NT2/D1 (cell line): ENCODE results near the gene ZNF385C.
"Not testable (repeated sequence)": the region's sequence is repeated elsewhere in the genome, so short reads cannot be mapped to it uniquely, and the experiment has no call there.

Source experiments
- DNase-seq: peaks from one replicate; pipeline ENCODE4 v3.0.0-alpha.2; 2011; ENCODE audit warnings: low read depth, low spot score
- H3K27me3 ChIP-seq: 2 replicates; pipeline ENCODE4 v1.6.0; 2011; ENCODE audit warnings: mild to moderate bottlenecking; ENCODE audit not compliant: insufficient read length, insufficient read depth
- H3K36me3 ChIP-seq: 2 replicates; pipeline ENCODE4 v1.6.1; 2011; ENCODE audit warnings: mild to moderate bottlenecking, low read length, mixed read lengths; ENCODE audit not compliant: insufficient read depth, insufficient read length
- H3K4me1 ChIP-seq: 2 replicates; pipeline ENCODE4 v1.5.1; 2011; ENCODE audit not compliant: insufficient read depth, insufficient read length
- H3K4me3 ChIP-seq: 2 replicates; pipeline ENCODE4 v1.5.1; 2011; ENCODE audit warnings: low read depth; ENCODE audit not compliant: insufficient read length
- H3K9ac ChIP-seq: 2 replicates; pipeline ENCODE4 v1.6.0; 2011; ENCODE audit warnings: low read depth; ENCODE audit not compliant: insufficient read length
- H3K9me3 ChIP-seq: 2 replicates; pipeline ENCODE4 v1.5.1; 2011; ENCODE audit warnings: mild to moderate bottlenecking, low read length; ENCODE audit not compliant: insufficient read depth
- SUZ12 ChIP-seq: IDR thresholded peaks from 2 replicates; pipeline ENCODE4 v1.6.1; 2011; ENCODE audit not compliant: insufficient read length, insufficient read depth; ENCODE audit errors: extremely low read depth
- YY1 ChIP-seq: IDR thresholded peaks from 2 replicates; pipeline ENCODE4 v1.6.1; 2011; ENCODE audit not compliant: insufficient read length, insufficient read depth
- ZNF274 ChIP-seq: IDR thresholded peaks from 2 replicates; pipeline ENCODE4 v1.6.1; 2011; ENCODE audit warnings: mild to moderate bottlenecking, low read depth, low read length

The ZNF385C gene

DNA sequence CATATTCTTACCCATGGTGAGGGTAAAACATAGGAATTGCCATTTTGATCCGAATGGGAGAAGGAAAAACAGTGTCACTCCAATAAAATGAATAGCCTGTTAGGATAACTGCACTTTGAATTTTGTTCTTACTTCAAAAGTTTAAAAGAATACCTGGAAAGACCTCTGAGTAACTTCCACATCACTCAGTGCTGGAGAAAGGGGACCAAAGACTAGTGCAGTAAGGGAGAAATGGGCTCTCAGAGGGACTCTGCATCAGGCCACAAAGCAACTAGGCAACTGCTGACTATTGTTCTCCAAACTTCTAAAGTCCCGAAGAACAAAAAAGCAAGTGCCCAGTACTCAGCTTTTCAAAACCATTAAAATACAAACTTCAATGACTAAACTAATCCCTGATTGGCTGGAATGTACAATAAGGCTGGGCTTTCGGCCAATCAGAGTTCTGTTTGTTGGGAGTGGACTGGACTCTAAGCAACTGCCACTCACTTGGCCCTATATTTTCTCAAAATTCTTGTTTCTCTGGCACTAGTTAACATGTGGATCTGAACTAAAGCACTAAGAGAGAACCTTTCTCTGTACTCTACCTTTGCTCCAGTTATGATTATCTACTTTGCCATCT is 87.3 kb downstream of the ZNF385C start:
- Histone ChIP-seq H3K9me3 (no peaks in the 10 kb centered on the region), H3K36me3 (peaks cover 61% of the 10 kb centered on the region), H3K4me3 (no peak overlapping the region), H3K27me3 (no peaks in the 10 kb centered on the region), H3K4me1 (peaks cover 3% of the 10 kb centered on the region), H3K9ac (no peak overlapping the region)
- TF ChIP-seq YY1, result no peak
- no peak for TF ChIP-seq ZNF274
- TF ChIP-seq SUZ12, result no peak
- DNase-seq, result no peak

DNA sequence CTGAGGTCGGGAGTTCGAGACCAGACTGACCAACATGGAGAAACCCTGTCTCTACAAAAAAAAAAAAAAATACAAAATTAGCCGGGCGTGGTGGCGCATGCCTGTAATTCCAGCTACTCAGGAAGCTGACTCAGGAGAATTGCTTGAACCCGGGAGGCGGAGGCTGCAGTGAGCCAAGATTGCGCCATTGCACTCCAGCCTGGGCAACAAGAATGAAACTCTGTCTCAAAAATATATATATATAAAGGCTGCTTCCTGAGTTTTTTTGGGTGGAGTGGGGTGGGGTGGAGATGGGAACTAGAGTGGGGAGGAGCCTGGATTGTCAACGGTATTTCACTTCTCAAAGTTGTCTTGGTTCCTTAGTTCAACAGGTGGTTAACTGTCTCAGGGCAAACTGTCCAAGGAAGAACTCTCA is 88.0 kb downstream of the ZNF385C start:
- not testable (repeated sequence) for H3K9ac ChIP-seq, H3K27me3 ChIP-seq, DNase-seq, H3K9me3 ChIP-seq, H3K4me3 ChIP-seq, H3K4me1 ChIP-seq
- peaks cover 59% of the 10 kb centered on the region for H3K36me3 ChIP-seq

DNA sequence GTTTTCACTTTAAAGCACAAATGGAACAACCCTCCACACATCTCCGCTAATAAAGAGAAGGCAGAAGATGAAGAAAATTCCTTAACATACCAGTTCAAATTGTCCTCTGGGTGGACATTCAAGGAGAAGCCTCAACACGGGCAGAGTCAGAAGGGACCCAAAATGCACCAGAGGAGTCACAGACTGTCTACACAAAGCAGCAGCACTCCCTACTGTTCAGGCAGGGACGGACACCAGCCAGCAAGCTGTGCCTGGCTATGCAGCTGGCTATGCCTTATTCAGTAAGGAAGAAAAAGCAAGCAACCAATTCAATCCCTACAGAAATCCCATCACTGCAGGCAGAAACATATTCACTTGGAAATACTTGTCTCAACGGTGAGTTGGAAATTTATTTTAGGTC is 89.1 kb downstream of the ZNF385C start:
- Histone ChIP-seq H3K9ac (no peak overlapping the region), H3K36me3 (peaks cover 52% of the 10 kb centered on the region), H3K4me3 (no peak overlapping the region), H3K4me1 (peaks cover 3% of the 10 kb centered on the region), H3K9me3 (no peaks in the 10 kb centered on the region), H3K27me3 (no peaks in the 10 kb centered on the region)
- no peak for DNase-seq
- TF ChIP-seq ZNF274 (no peak), SUZ12 (no peak), YY1 (no peak)

DNA sequence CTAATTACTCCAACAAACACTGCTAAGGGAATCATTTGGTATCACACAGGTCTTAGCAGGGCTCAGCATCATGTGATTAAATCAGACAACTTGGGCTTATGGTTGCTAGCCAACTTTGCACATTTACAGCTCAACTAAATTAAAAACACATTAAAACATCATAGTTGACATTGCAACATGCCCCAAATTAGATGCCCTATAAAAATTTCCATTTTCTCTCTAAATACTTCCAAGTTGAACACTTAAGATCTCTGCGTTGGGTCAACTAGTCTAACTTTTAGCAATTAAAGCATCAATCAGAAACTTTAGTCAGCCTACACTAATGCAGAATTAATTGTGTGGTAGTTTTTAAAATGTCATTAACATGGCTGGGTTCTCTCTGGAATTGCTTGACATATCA is 93.1 kb downstream of the ZNF385C start:
- no peak for DNase-seq
- H3K36me3 ChIP-seq, result peaks cover 59% of the 10 kb centered on the region
- no peaks in the 10 kb centered on the region for H3K27me3 ChIP-seq
- no peaks in the 10 kb centered on the region for H3K4me1 ChIP-seq
- H3K9ac ChIP-seq, result no peak overlapping the region
- no peaks in the 10 kb centered on the region for H3K9me3 ChIP-seq
- TF ChIP-seq SUZ12 (no peak), ZNF274 (no peak), YY1 (no peak)
- H3K4me3 ChIP-seq, result no peak overlapping the region

DNA sequence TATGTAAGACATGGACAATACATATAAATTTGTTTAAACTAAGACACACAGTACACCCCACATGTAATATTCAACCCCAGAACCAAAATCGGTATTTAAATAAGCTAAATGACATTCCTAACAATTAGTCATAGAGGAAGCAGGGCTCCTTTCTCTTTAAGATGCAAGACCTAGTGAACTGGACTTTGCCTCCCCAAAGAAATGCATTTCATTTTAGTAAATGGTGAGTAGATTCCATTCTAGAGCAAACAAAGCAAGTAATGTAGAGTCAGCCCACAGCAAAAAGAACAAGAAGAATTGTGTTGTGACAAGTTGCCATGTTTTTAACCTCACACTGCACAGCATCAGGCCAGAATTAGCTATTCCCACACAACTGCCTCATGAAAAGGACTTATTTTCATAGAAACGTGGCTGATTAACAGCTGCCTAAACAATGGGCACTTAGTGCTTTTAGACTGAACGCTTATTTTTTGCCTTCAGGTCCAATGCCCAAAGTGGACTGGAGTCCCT is 95.4 kb downstream of the ZNF385C start:
- Histone ChIP-seq H3K27me3 (no peaks in the 10 kb centered on the region), H3K4me3 (no peak overlapping the region), H3K9ac (no peak overlapping the region), H3K9me3 (no peaks in the 10 kb centered on the region), H3K4me1 (no peaks in the 10 kb centered on the region), H3K36me3 (peaks cover 60% of the 10 kb centered on the region)
- DNase-seq, result no peak
- no peak for TF ChIP-seq SUZ12
- no peak for TF ChIP-seq ZNF274
- TF ChIP-seq YY1, result no peak

DNA sequence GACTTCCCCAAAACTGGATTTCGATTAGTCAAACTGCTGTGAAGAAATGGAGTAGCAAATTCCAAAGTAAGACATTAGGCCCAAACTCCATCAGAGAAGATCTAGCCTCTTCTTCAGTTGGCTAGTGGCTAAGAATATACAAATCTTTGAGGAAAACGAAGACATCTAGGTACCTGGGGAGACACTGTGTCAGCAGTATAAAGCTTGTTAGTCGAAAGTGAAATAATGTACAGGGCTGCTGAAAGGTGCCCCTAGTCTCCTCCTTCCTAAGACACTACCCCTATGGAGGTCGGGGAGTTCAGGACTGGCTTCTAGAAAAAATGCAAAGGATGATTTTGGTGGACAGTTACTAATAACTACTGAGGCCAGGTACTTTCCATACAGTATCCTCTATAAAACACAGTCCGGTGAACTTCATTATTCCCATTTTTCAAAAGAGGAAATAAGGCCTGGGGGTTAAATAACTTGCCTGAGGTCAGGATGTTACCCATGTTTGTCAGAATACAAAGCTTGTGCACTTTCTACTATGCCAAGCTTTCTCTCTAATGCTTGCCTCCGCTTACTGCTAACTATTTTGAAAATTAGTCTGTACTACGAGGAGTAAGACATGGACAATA is 96.0 kb downstream of the ZNF385C start:
- H3K27me3 ChIP-seq, result no peaks in the 10 kb centered on the region
- DNase-seq, result no peak
- H3K4me1 ChIP-seq, result no peaks in the 10 kb centered on the region
- no peaks in the 10 kb centered on the region for H3K9me3 ChIP-seq
- H3K9ac ChIP-seq, result no peak overlapping the region
- TF ChIP-seq YY1 (no peak), ZNF274 (no peak)
- peaks cover 66% of the 10 kb centered on the region for H3K36me3 ChIP-seq
- no peak overlapping the region for H3K4me3 ChIP-seq

DNA sequence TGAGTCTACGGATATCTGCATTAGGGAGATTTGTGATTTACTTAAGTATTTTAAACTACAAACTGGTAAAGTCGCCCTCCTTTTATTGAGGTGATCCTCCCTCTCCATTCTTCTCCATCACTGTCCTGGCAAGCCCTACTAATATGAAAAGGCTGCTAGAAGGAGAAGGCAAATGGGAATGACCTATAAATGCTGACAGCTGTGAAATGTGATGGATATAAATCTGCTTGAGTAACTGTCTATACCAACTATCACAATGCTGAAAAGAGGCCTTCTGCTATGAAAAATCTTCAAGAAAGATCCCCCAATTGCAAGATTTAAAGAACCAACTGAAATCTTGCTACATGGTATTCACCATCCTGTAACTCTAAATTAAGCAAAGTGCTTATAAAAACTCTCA is 96.5 kb downstream of the ZNF385C start:
- peaks cover 67% of the 10 kb centered on the region for H3K36me3 ChIP-seq
- H3K4me1 ChIP-seq, result no peaks in the 10 kb centered on the region
- no peak overlapping the region for H3K9ac ChIP-seq
- no peaks in the 10 kb centered on the region for H3K27me3 ChIP-seq
- DNase-seq, result no peak
- H3K4me3 ChIP-seq, result no peak overlapping the region
- TF ChIP-seq ZNF274 (no peak), SUZ12 (no peak), YY1 (no peak)
- H3K9me3 ChIP-seq, result no peaks in the 10 kb centered on the region
